ENCODE measurements around the gene GZMM. TPM values are rescaled to one million over a fixed set of nuclear protein-coding genes. Genes with fewer than 3 reads are reported as not detected.

The GZMM gene
- total and polyA plus RNA-seq, 2 of the 13 experiments (the other 11 are each of a cell fraction or from before 2014, with no cell fraction given), result 0.07 TPM; not detected in 1

- FAIRE-seq, result no peak
- no peaks in the 10 kb centered on the region for H3K9me3 ChIP-seq (ENCODE audit: low read length)
- H3K27me3 ChIP-seq (ENCODE audit: control insufficient read depth in 1 of 2, insufficient read depth in 2 of 2, low read length in 2 of 2), result peaks cover 11 to 75% of the 10 kb centered on the region in 2 experiments
- no peaks in the 10 kb centered on the region for H3K36me3 ChIP-seq (replicated peaks in 1 of 2; ENCODE audit: control insufficient read depth in 1 of 2, insufficient read depth in 2 of 2, low read length in 2 of 2)
- H2AFZ ChIP-seq (ENCODE audit: low read length), result no peak overlapping the region
- no peak overlapping the region for H3K9ac ChIP-seq (ENCODE audit: insufficient read depth, low read depth, low read length)
- CTCF ChIA-PET (ENCODE audit: low intra/inter-chr PET ratio, low total read pairs), result no interaction called here
- H3K79me2 ChIP-seq (ENCODE audit: insufficient read depth, low read length), result no peaks in the 10 kb centered on the region
- no peak overlapping the region for H3K4me2 ChIP-seq (ENCODE audit: low read depth, low read length)
- H4K20me1 ChIP-seq (ENCODE audit: insufficient read depth, low read length), result peaks cover 26% of the 10 kb centered on the region; the same call in 1 of the 2 replicates
- 56% methylated on average over 57 of the region's 75 CpGs for WGBS (ENCODE audit: low lambda C conversion rate)
- H3K4me3 ChIP-seq (replicated peaks in 1 of 3; ENCODE audit: insufficient read depth in 1 of 3, low read depth in 2 of 3, low read length in 3 of 3), result no peak overlapping the region
- in situ Hi-C loops (cut with HindIII; ENCODE audit: extremely low pct_ligation_motif_present, low pct_unique_long_range_greater_than_20kb), result no loop called here
- H3K4me1 ChIP-seq (ENCODE audit: insufficient read depth, low read length), result peaks cover 26% of the 10 kb centered on the region
- peak; percentile 5; the same call in 2 of the 3 replicates for ATAC-seq
- intact Hi-C loops (cut with micrococcal nuclease; ENCODE audit: unreplicated experiment), result no loop called here
- no peak overlapping the region for H3K27ac ChIP-seq (ENCODE audit: extremely low read length, insufficient read depth, low read length)
- no TSS peak for BruUV-seq (replicated peaks)
- no peak for DNase-seq (ENCODE audit: low spot score)
- POLR2A ChIA-PET, result no interaction called here
- TF ChIP-seq SMARCE1 (IDR thresholded peaks at IDR 0.05; ENCODE audit: borderline replicate concordance) (no peak), ZSCAN12 (CRISPR knock-in tag; IDR thresholded peaks at IDR 0.05) (peak; percentile 90; the same call in 1 of the 2 replicates), ZNF33B (CRISPR knock-in tag; IDR thresholded peaks at IDR 0.05) (no peak), ZNF207 (IDR thresholded peaks at IDR 0.05; ENCODE audit: borderline replicate concordance) (no peak), IRF1 (CRISPR knock-in tag; IDR thresholded peaks at IDR 0.05; ENCODE audit: low read depth) (no peak), ONECUT2 (CRISPR knock-in tag; IDR thresholded peaks at IDR 0.05) (no peak), ESRRA (CRISPR knock-in tag; IDR thresholded peaks at IDR 0.05; ENCODE audit: low read depth) (no peak), ZFYVE20 (CRISPR knock-in tag; IDR thresholded peaks at IDR 0.05; ENCODE audit: borderline replicate concordance, low read depth) (peak; percentile 39; the same call in 1 of the 2 replicates), ZNF737 (CRISPR knock-in tag; IDR thresholded peaks at IDR 0.05; ENCODE audit: borderline replicate concordance) (no peak), HOXA7 (CRISPR knock-in tag; IDR thresholded peaks at IDR 0.05) (no peak), ATF7-NPFF (CRISPR knock-in tag; IDR thresholded peaks at IDR 0.05; ENCODE audit: low read depth) (peak; percentile 68; the same call in 1 of the 2 replicates), NFE2L2 (IDR thresholded peaks at IDR 0.05; ENCODE audit: low read length) (no peak), ARID4A (CRISPR knock-in tag; IDR thresholded peaks at IDR 0.05; ENCODE audit: borderline replicate concordance) (peak; percentile 55; the same call in 1 of the 2 replicates), FOSL1 (CRISPR knock-in tag; IDR thresholded peaks at IDR 0.05; ENCODE audit: borderline replicate concordance) (no peak), KMT2A (CRISPR knock-in tag; IDR thresholded peaks at IDR 0.05) (no peak)
- TF ChIP-seq, protein P1, sequence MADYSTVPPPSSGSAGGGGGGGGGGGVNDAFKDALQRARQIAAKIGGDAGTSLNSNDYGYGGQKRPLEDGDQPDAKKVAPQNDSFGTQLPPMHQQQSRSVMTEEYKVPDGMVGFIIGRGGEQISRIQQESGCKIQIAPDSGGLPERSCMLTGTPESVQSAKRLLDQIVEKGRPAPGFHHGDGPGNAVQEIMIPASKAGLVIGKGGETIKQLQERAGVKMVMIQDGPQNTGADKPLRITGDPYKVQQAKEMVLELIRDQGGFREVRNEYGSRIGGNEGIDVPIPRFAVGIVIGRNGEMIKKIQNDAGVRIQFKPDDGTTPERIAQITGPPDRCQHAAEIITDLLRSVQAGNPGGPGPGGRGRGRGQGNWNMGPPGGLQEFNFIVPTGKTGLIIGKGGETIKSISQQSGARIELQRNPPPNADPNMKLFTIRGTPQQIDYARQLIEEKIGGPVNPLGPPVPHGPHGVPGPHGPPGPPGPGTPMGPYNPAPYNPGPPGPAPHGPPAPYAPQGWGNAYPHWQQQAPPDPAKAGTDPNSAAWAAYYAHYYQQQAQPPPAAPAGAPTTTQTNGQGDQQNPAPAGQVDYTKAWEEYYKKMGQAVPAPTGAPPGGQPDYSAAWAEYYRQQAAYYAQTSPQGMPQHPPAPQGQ (CRISPR knock-in tag; IDR thresholded peaks at IDR 0.05; ENCODE audit: borderline replicate concordance), result no peak
Measured at GRCh38 chr19:591099-591958, 47.5 kb downstream of the GZMM start.

Measured in HepG2 (cell line).